Measurements from ENCODE around the gene LRP1B. TPM values are rescaled to one million over a fixed set of nuclear protein-coding genes. Genes with fewer than 3 reads are reported as not detected.

LRP1B gene
- total and polyA plus RNA-seq, 2 donors (not counting 1 experiment from before 2014, with no cell fraction given) = not detected

DNA sequence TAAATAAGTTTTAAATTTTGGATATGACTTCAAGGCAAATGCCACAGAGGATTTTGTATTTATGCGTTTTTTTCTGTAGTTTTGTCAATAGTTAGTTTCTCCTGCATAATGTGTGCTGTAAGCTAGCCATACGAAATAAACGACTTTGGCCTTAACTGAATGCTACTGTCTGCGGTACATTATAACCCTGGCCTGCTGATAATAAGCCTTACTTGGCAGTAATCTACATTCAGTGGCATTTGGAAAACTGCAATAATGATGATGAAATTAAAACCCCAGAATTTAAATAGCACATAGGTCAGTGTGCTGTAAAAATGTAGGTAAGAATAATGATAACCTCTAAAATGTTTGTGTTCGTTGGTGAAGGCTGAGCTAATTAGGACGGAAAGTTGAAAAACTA lies 88.8 kb downstream of the LRP1B start:
- H3K4me3 Mint-ChIP-seq = no peak overlapping the region
- no peaks in the 10 kb centered on the region for H3K79me2 ChIP-seq (ENCODE audit: control insufficient read depth, insufficient read depth, low read length)
- H3K36me3 ChIP-seq (replicated peaks in 1 of 2; ENCODE audit: control extremely low read depth in 1 of 2, control insufficient read depth in 1 of 2, extremely low read depth in 1 of 2, insufficient read depth in 2 of 2, low read length in 1 of 2) = no peaks in the 10 kb centered on the region
- CTCF ChIA-PET = no interaction called here
- ATAC-seq (ENCODE audit: low read depth) (no peak), DNase-seq (no peak)
- no peaks in the 10 kb centered on the region for H3K4me1 ChIP-seq (ENCODE audit: control insufficient read depth in 2 of 2, insufficient read depth in 2 of 2, low read length in 2 of 2)
- 100% methylated on average over 1 of the region's 6 CpGs for WGBS (ENCODE audit: insufficient coverage)
- H3K9me3 ChIP-seq (ENCODE audit: control extremely low read depth in 1 of 3, control insufficient read depth in 2 of 3, insufficient read depth in 1 of 3, low read length in 2 of 3) = no peaks in the 10 kb centered on the region
- no peak overlapping the region for H3K27ac ChIP-seq (ENCODE audit: low read length in 2 of 2)
- H3K9me3 Mint-ChIP-seq (ENCODE audit: insufficient read depth) = no peaks in the 10 kb centered on the region
- POLR2A ChIA-PET = no interaction called here
- no peaks in the 10 kb centered on the region for H3K27me3 Mint-ChIP-seq
- H4K20me1 ChIP-seq (ENCODE audit: control insufficient read depth, insufficient read depth, low read length, poor library complexity, severe bottlenecking) = no peaks in the 10 kb centered on the region
- no peaks in the 10 kb centered on the region for H3K27me3 ChIP-seq (replicated peaks in 1 of 4; ENCODE audit: control extremely low read depth in 1 of 4, control insufficient read depth in 3 of 4, insufficient read depth in 4 of 4, low read length in 3 of 4)
- H3K4me2 ChIP-seq (replicated peaks; ENCODE audit: low read depth, low read length, poor library complexity, severe bottlenecking) = no peak overlapping the region
- no peak overlapping the region for H3K27ac Mint-ChIP-seq
- intact Hi-C loops (cut with micrococcal nuclease) = no loop called here
- H3K9ac ChIP-seq (ENCODE audit: low read length) = no peak overlapping the region
- no peaks in the 10 kb centered on the region for H3K4me1 Mint-ChIP-seq
- H2AFZ ChIP-seq (ENCODE audit: insufficient read depth, low read depth, low read length, poor library complexity, severe bottlenecking) = no peak overlapping the region
- TF ChIP-seq, protein P1, sequence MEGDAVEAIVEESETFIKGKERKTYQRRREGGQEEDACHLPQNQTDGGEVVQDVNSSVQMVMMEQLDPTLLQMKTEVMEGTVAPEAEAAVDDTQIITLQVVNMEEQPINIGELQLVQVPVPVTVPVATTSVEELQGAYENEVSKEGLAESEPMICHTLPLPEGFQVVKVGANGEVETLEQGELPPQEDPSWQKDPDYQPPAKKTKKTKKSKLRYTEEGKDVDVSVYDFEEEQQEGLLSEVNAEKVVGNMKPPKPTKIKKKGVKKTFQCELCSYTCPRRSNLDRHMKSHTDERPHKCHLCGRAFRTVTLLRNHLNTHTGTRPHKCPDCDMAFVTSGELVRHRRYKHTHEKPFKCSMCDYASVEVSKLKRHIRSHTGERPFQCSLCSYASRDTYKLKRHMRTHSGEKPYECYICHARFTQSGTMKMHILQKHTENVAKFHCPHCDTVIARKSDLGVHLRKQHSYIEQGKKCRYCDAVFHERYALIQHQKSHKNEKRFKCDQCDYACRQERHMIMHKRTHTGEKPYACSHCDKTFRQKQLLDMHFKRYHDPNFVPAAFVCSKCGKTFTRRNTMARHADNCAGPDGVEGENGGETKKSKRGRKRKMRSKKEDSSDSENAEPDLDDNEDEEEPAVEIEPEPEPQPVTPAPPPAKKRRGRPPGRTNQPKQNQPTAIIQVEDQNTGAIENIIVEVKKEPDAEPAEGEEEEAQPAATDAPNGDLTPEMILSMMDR (IDR thresholded peaks at IDR 0.05) = no peak
- no peak for TF ChIP-seq EZH2 (IDR thresholded peaks at IDR 0.05; ENCODE audit: borderline replicate concordance, insufficient read depth, low read depth, low read length, poor library complexity, severe bottlenecking)
- no peak overlapping the region for H3K4me3 ChIP-seq (ENCODE audit: control extremely low read depth in 1 of 5, extremely low read depth in 1 of 5, insufficient read depth in 1 of 5, low read depth in 2 of 5, low read length in 4 of 5)

DNA sequence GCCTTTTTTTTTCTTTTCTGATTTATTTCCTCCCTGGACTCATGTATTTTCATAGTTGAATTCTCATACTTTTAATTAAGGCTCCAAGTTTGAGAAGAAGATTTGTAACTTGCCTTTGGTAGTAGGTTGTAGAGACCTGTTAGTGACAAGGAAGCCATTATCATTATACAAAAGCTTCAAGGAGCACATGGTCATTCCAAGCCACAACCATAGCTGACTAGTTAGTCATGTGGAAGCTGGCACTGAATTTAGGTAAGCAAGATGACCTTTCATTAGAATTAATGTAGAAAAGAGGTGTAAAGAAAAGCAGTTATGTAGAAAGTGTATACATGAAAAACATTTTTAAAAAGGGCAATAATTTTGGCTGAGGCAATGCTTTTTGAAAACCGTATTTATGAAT lies 89.7 kb downstream of the LRP1B start:
- no peak overlapping the region for H2AFZ ChIP-seq (ENCODE audit: insufficient read depth, low read depth, low read length, poor library complexity, severe bottlenecking)
- intact Hi-C loops (cut with micrococcal nuclease) = no loop called here
- ATAC-seq (ENCODE audit: low read depth) = no peak
- no peak for DNase-seq
- H3K36me3 ChIP-seq (replicated peaks in 1 of 2; ENCODE audit: control extremely low read depth in 1 of 2, control insufficient read depth in 1 of 2, extremely low read depth in 1 of 2, insufficient read depth in 2 of 2, low read length in 1 of 2) = no peaks in the 10 kb centered on the region
- POLR2A ChIA-PET = no interaction called here
- Mint-ChIP-seq H3K4me1 (no peaks in the 10 kb centered on the region), H3K9me3 (ENCODE audit: insufficient read depth) (no peaks in the 10 kb centered on the region), H3K4me3 (no peak overlapping the region), H3K27ac (no peak overlapping the region), H3K27me3 (no peaks in the 10 kb centered on the region)
- H3K4me3 ChIP-seq (ENCODE audit: control extremely low read depth in 1 of 5, extremely low read depth in 1 of 5, insufficient read depth in 1 of 5, low read depth in 2 of 5, low read length in 4 of 5) = no peak overlapping the region
- H4K20me1 ChIP-seq (ENCODE audit: control insufficient read depth, insufficient read depth, low read length, poor library complexity, severe bottlenecking) = no peaks in the 10 kb centered on the region
- no peak overlapping the region for H3K4me2 ChIP-seq (replicated peaks; ENCODE audit: low read depth, low read length, poor library complexity, severe bottlenecking)
- H3K27me3 ChIP-seq (replicated peaks in 1 of 4; ENCODE audit: control extremely low read depth in 1 of 4, control insufficient read depth in 3 of 4, insufficient read depth in 4 of 4, low read length in 3 of 4) = no peaks in the 10 kb centered on the region
- TF ChIP-seq, protein P1 (IDR thresholded peaks at IDR 0.05) = no peak
- no peak for TF ChIP-seq EZH2 (IDR thresholded peaks at IDR 0.05; ENCODE audit: borderline replicate concordance, insufficient read depth, low read depth, low read length, poor library complexity, severe bottlenecking)
- no CpG with 5 or more reads among the region's 1 CpG for WGBS (ENCODE audit: insufficient coverage)
- CTCF ChIA-PET = no interaction called here
- no peak overlapping the region for H3K9ac ChIP-seq (ENCODE audit: low read length)
- H3K79me2 ChIP-seq (ENCODE audit: control insufficient read depth, insufficient read depth, low read length) = no peaks in the 10 kb centered on the region
- H3K27ac ChIP-seq (ENCODE audit: low read length in 2 of 2) = no peak overlapping the region
- H3K4me1 ChIP-seq (ENCODE audit: control insufficient read depth in 2 of 2, insufficient read depth in 2 of 2, low read length in 2 of 2) = no peaks in the 10 kb centered on the region
- H3K9me3 ChIP-seq (ENCODE audit: control extremely low read depth in 1 of 3, control insufficient read depth in 2 of 3, insufficient read depth in 1 of 3, low read length in 2 of 3) = no peaks in the 10 kb centered on the region
